DMS53 treated with DMSO at 0.1 percent for 48 hours (cell line): Measurements from ENCODE around the gene ABRACL.
"Not testable (repeated sequence)": the region's sequence is repeated elsewhere in the genome, so short reads cannot be mapped to it uniquely, and the experiment has no call there.

ENCODE experiments used
- DNase-seq: peaks from one replicate; lab custom pipeline; 2025; ENCODE audit not compliant: unreplicated experiment; lab: John Stamatoyannopoulos, UW

The ABRACL gene, protein sequence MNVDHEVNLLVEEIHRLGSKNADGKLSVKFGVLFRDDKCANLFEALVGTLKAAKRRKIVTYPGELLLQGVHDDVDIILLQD

DNA sequence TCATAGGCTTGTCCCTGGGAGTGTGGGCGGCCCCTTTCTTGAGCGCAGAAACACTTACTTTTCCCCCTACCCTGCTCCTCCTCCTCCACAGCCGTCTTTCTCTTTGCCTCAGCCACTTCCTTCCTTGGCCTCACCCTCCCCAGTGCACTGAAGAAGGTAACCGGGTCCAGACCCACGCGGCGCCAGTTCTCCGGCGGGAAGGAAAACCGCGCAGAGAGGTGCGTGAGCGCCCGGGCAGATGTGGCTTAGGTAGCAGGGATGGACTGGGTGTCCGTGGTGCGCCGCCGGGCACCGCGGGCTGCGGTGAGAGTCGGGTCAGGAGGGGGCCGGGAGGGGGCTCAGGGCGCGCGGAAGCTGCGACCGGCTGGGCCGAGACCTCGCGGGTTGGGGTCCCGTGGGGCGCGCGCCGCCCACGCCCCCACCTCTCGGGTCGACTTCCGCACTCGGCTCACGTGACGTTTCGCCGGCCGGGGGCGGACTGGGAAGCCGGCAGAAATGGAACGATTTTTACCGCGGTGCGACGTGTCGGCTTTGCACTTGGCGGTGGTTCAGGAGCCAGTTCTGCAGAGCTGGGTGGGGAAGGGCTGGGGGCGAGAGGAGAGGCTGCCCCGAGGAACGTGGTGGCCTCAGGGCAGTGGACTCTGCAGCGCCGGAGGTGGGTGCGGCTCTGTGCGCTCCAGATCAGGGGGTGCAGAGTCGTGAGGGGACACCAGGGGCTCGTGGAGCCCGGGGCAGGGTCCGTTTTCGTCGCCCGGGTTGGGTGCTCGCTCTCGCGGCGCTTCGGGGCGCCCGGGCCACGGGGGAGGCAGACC lies at the start of gene ABRACL:
TSS of gene ABRACL (plus strand) at position 88 of the 812 bp plus-strand sequence. CDS start 5,416 bp downstream, outside the sequence.
- peak; percentile 47 for DNase-seq

DNA sequence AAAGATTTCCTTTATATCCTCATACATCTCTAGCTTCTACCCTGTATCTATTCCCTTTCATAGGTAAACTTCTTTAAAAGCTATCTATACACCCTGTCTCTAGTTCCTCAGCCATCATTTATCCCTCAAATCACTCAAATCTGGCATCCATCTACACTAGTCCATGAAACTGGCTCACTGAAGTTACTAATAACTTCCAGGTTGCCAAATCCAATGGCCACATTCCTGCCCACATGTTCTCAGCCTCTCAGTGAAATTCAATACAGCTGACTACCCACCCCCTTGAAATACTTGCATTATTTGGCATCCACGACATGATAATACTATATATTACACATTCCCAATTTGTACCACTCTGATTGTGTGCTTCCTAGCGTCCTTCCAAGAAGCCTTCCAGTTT lies 49.2 kb upstream of the ABRACL start:
- no peak for DNase-seq

DNA sequence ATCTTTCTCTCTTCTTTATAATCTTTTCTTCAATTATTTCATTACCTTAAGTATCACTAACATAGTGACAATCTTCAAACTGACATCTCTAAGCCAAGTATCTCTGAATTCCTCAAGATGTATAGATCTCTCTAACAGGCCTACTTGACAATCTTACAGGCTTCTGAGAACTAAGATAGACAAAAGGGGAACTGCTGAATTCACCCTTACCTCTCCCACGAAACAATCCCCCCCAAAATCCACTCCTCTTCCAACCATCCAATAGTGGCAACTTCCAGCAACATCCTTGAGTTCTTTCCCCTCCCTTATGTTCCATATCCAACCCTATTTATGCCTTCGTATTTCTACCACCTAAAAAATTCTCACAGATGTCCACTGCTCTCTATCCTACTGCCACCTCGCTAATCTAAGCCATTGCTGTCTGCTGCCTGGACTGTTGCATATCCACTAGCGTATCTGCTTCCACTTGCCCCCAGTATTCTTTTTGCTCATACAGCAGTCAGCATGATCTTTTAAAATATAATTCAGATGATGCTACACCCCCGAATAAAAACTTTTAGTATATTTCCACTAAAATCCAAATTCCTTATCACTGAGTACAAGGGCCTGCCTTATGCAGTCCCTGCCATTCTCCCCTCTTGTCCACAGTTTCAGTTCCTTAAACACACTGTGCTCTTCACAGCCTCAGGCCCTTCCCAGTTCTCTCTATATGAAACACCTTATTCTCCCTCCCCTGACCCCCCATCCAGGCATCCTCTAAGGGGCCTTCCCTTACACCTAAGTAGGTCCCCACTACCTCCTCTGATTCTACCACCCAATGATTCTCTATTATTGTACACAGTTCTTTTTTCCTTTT lies 48.5 kb upstream of the ABRACL start:
- no peak for DNase-seq

DNA sequence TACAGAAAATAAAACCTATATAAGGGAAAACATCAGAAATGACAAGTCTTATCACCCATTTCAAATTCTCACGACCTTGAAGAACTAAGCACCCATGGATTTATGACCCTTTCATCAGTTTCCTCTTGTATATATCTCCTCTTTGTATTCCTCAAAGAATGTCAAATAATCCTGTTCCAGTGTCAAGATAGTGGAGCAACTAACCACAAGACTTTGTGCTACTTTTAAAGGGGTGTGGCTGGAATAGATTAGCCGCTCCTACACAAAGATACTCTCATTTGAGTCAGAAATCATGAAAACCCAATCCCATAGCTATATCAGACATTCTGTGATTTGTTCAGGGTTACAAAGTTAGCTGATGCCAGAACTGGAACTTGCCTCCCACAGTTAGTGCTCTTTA lies 47.1 kb upstream of the ABRACL start:
- no peak for DNase-seq

DNA sequence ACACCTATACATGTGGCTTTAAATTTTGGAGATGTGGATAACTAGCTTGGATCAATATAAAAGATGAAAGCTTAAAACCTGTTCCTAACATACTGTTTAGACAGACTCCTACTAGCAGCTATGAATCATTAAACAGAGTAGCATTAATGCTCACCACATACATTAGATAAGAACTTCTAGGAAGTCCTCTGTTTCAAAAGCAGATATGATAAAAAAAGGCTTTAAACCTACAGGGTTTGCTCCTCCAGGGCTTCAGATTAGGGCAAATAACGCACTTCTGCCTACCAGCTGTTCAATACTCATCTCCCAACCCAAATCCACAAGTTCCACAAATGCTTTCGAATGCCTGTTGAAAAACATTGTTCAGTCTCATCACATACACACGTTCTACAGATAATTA lies 42.0 kb upstream of the ABRACL start:
- no peak for DNase-seq

DNA sequence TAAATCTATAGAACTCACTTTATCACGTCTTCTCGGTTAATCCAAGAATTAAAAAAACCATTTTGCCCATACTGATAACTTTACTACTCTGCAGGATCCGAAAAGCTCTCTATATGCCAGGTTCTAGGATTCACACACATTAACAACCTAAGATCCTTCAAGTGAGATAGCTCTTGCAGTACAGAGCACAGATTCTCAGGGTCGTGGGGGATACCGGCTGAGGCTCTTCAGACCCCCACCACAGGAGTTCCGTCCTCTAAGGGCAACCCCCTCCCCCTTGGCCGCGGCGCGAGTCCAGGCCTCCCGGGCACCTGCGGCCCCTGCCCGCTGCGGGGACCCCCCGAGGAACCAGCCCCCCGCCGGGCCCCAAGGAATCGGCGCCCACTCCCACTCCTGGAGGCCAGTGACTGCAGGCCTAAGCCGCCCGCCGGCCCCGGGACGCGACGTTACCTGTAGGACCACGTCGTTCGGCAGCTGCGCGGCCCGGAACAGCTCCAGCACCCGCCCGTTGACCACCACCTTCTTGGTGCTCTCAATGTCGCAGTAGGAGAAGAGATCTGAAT lies 41.4 kb upstream of the ABRACL start:
- DNase-seq: no peak

DNA sequence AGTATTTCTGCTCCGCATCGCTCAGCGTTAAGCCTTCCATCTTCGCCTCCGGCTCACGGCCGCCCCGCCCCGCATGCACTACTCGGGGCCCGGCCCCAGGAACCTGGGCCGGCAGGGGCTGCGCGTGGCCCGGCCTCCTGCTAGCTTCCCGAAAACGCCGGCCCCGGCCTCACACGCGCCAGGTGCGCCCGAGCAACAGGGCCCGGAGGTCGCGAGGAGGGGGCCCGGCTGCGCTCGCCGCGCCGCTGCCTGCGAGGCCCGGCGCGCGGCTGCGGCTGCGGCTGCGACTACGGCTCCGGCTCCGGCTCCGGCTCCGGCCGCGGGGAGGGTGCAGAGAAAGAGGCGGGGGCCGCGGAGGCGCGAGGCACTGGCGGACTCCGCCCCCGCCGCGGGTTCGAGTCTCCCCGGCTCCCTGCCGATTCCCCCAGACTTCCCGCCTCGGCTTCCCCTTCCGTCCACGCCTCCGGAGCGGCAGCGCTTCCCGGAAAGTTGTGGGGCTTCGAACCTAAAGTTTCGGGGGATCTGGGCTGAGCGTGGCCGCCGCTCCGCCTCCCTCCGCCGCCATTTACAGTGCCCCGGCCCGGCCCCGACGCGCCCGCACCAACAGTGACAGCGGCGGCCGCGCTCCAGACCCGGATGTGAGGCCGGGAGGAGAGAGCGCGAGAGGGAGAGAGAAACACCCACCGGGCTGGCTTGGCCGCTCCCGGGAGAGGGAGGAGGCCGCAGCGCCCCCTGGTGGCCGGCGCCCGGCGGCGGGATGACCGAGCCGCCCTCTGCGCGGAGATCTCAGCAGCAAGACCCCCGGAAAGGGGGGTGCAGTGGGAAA lies 40.7 kb upstream of the ABRACL start, which contains the start of gene REPS1:
TSS of gene REPS1 (minus strand) at position 611 of the 826 bp plus-strand sequence. CDS start at position 40, 571 bp downstream.
- peak; percentile 74 for DNase-seq

DNA sequence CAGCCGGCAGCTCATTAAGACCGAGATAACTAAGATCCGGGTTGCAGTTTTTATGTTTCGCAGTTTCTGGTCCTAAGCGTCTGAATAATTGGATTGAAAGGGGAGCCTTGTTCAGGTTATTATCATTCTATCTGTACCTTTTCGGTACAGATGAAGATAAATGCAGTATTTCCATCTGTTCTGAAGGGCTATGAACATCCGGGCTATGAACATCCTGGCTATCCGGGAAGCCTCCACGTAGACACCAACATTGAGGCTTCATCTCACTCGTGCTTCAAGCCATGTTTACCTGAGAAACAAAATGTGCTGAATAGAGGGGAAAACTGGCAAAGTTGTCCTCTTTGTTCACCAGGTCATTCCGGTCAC lies 40.1 kb upstream of the ABRACL start:
- DNase-seq: peak; percentile 70

DNA sequence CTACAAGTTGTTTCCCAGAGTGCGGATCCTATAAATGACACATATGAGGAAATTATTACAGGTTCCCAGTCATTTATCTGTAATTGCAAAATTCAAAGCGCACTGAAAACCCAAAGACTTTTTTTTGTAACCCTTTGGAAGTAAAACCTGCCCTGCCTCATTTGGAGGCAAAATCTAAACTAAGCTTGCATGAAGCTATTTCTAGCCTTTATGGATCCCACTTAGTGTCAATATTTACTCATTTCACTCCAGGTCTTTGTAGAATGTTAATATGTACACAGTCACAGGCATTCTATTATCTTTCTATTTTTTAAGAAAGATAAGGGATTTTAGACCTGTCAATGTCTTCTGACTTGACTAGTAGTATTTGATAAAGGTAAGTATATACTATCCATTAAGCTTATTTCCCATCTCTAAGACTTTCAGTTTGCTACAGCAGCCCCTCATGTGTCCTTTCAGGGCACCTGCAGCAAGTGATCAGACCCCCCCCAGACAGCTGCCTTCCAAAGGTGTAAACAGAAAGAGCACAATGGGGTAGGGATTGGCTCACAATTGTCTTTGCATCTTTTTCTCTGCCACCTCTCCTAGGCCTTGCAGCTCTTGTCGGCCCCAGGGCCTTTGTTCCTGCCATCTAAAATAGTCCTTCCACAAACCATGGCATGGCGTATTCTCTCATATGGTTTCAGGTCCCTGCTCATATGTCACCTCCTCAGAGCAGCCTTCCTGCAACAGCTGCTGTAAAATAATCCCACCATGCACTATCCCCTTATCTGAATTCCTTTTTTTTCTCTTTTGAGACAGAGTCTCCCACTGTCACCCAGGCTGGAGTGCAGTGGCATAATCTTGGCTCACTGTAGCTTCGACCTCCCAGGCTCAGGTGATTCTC lies 39.2 kb upstream of the ABRACL start:
- peak; percentile 53 for DNase-seq

DNA sequence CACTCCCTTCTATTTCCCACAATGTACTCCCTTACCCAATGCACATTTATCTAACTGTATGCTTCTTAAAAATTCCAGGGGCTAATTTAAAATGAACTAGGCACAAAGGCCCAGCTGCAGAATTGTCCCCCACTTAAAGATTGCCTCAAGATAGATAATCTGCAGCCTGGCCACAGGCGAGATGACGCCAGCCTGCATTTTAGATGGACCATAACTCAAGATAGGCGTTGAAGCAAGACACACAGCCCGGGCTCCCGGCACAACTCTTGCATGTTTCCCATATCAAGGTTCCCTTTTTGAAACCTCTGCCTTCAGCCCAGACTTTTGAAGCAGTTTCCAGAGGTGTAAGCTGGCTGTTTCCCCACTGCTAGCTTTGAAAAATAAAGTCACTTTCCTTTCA lies 37.3 kb upstream of the ABRACL start:
- DNase-seq: no peak

DNA sequence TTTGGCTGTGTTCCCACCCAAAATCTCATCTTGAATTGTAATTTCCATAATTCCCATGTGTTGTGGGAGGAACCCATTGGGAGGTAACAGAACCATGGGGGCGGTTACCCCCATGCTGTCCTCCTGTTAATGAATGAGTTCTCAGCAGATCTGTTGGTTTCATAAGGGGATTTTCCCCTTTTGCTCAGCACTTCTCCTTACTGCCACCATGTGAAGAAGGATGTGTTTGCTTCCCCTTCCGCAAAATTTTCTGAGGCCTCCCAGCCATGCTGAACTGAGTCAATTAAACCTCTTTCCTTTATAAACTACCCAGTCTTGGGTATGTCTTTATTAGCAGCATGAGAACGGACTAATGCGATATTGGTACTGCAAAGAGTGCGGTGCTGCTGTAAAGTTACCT lies 35.6 kb upstream of the ABRACL start:
- DNase-seq: not testable (repeated sequence)

DNA sequence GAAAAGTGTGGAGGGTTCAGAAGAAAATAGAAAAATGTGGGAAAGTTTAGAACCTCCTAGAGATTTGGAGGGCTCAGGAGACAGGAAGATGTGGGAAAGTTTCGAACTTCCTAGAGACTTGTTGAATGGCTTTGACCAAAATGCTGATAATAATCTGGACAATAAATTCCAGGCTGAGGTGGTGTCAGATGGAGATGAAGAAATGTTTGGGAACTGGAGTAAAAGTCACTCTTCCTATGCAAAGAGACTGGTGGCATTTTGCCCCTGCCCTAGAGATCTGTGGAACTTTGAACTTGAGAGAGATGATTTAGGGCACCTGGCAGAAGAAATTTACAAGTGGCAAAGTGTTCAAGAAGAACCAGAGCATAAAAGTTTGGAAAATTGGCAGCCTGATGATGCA lies 35.1 kb upstream of the ABRACL start:
- DNase-seq: not testable (repeated sequence)

DNA sequence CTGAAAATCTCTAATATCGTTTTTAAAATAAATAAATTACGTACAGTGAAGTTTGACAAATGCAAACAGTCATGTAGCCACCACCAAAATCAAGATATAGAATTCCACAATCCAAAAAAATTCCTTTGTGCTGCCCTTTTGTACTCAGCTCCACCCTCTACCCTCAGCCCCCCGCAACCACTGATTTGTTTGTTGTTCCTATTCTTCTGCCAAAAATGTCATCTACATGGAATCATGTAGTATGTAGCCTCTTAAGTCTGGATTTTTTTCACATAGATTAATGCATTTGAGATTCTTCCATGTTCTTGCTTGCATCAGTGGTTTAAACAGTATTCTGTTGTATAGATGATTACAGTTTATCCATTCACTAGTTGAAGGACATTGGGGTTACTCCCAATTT lies 32.0 kb upstream of the ABRACL start:
- DNase-seq: no peak

DNA sequence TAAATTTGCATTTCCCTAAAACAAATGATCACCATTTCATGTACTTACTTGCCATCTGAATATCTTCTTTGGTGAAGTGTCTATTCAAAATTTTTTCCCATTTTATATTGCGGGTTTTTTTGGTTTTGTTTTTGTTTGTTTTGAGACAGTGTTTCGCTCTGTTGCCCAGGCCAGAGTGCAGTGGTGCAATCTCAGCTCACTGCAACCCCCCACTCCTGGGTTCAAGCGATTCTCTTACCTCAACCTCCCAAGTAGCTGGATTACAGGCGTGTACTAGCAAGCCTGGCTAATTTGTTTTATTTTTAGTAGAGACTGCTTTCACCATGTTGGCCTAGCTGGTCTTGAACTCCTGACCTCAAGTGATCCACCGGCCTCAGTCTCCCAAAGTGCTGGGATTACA lies 31.4 kb upstream of the ABRACL start:
- no peak for DNase-seq

DNA sequence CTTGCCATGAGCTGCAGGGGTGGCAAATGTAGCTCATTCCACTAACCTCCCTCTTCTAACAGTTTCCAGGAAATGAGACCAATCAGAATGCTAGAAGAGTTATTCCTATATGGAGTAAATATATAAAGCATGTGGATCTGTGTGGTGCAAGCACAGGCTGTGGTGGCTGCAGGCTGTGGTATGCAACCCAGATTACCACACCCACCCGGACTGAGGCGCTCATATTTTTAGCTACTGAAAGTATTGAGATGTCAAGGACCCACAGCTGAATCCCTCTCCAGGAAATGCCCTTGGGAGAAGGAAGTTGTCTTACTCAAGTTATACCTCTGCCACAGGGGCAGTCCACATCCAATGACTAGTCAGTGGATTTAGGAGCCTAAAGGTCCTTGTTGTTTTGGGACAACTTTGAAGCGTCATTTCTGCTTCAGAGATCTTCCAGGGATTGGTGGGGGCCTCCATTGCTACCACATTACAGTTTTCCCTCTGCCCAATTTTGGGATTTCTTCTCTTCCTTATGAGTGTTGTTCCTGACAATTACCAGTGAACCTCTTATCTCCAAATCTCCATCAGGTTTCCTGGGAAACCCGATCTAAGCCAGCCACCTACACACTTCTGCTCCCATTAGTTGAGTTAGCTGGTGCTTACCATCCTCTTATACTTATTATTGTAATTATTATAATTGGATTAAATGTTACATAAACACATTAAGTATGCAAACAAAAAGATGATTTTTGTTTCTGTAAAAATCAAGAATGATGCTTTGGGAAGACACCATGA lies 28.4 kb upstream of the ABRACL start:
- DNase-seq: no peak

DNA sequence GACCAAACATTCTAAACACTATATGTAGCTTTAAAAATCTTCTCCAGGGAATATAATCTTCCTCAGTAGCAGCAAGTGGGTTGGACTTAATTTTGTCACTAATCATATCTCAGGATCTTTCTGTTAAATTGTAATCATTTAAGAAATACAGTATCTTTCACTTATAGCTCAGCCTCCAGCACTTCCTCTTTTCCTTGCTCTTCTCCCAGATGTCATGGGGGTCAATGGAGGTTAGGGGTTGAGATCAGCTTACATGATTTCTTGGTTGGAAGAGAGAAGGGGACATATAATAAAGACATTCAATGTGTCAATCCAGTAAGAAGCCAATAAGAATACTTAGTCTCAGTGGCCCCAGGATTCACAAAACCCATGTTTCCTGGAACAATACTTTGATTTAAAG lies 24.8 kb upstream of the ABRACL start:
- DNase-seq: no peak

DNA sequence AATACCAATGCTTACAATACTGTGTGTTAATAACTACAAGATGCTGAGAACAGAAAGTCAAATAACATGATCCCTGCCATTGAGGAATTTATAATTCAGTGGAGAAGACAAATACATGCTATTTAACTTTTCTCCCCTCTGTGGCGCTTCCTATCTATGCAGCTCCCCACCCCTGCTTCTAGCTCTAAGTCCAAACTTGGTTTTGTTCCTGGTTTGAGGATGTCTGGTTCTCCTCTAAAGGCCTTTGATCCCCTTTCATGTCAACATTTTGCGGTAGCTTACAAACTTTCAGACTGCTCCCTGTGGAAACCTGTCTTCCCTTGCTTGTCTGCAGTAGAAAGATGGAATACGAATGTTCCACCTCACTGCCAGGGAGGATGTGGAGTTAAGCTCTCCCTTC lies 22.1 kb upstream of the ABRACL start:
- no peak for DNase-seq

DNA sequence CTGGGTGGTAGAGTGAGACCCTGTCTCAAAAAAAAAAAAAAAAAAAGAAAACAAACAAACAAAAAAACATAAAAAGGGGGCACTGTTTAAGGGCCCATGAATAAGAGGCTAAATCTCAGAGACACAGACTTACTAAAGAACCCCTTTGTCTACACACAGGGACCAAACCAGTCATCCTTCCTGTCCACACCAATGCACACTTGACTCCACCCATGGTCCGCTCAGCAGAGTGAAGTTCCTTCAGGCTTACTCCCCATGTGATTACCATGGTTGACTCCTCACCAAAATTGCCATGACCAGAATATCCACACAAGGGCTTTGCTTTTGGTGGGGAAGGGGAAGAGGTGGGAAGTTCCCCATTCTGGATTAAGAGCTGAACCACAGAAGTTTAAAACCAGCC lies 21.1 kb upstream of the ABRACL start:
- no peak for DNase-seq

DNA sequence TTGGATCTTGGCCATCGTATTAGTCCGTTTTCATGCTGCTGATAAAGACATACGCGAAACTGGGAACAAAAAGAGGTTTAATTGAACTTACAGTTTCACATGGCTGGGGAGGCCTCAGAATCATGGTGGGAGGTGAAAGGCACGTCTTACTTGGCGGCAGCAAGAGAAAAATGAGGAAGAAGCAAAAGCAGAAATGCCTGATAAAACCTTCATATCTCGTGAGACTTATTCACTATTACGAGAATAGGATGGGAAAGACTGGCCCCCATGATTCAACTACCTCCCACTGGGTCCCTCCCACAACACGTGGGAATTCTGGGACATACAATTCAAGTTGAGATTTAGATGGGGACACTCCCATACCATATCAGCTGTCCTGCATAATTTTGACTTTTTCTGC lies 20.4 kb upstream of the ABRACL start:
- no peak for DNase-seq
